HAP-1 (cell line): Measurements from ENCODE around the gene FAM149A.

Experiments used
- DNase-seq, 2 experiments: peaks; one replicate each; pipeline ENCODE4 v3.0.0-alpha.2; 2016 to 2020; ENCODE audit warnings: low spot score in 2 of 2
- H3K27me3 ChIP-seq: fragments of 250-450 bp; sonication (Bioruptor Pico); 2 replicates; pipeline ENCODE4 v1.5.1; 2020; ENCODE audit warnings: low read depth, mild to moderate bottlenecking, moderate library complexity
- H3K36me3 ChIP-seq: fragments of 250-450 bp; sonication (Bioruptor Pico); replicated peaks from 2 replicates; pipeline ENCODE4 v1.5.1; 2020; ENCODE audit warnings: mild to moderate bottlenecking
- H3K4me1 ChIP-seq: fragments of 250-450 bp; sonication (Bioruptor Pico); 2 replicates; pipeline ENCODE4 v1.5.1; 2020; ENCODE audit warnings: mild to moderate bottlenecking
- H3K4me3 ChIP-seq: fragments of 250-450 bp; sonication (Bioruptor Pico); 2 replicates; pipeline ENCODE4 v1.5.1; 2020; ENCODE audit warnings: mild to moderate bottlenecking, moderate library complexity
- H3K9me3 ChIP-seq: fragments of 250-450 bp; sonication (Bioruptor Pico); 2 replicates; pipeline ENCODE4 v1.5.1; 2020; ENCODE audit warnings: mild to moderate bottlenecking, moderate library complexity
- in situ Hi-C: fragments of 300-500 bp; cut with MboI; formaldehyde crosslinking; loops from 3 replicates; pipeline ENCODE4 v1.14.3; 2020; ENCODE audit warnings: low sequenced_read_pairs, inconsistent platforms, mixed read lengths

Gene FAM149A

DNA sequence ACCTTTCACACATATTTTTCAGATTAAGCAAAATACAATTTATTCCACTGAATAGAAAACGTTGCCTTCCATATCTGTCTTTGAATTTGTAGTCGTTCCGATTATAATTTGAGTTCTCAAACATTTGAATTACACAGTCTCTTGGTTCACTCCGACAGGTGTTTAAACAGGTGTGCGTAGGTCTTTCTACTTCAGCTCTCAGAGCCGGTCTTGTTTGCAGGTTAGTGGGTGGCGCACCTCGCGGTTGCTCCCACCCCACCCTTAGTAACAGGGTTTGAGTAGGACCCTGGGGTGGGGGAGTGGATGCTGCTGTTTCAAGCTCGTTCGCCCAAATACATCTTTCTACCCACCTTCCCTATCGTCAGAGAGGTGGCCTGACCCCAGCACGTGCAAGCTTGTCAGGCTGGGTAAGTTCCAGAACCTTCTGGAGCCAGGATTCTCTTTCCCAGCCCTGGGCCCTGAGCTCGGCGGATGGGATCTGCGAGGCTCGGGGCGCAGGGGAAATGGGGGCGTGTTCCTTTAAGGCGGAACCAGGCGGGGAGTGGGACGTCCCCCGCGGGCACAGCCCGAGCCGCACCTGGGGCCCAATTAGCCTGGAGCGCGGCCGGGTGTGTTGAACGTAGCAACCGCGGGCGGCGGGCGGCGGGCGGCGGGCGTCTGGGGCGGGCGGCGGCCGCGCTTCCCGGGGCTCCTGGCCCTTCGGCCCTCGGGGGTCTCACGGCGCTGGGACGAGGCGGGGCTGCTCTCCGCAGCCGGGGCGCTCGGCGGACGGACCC is at the start of gene FAM149A:
TSS of gene FAM149A (plus strand) at position 591 of the 776 bp plus-strand sequence.
- in situ Hi-C loops, result no loop called here
- no peaks in the 10 kb centered on the region for H3K27me3 ChIP-seq
- no peaks in the 10 kb centered on the region for H3K9me3 ChIP-seq
- H3K4me3 ChIP-seq, result peak within 1 kb of the TSS; percentile 40
- H3K36me3 ChIP-seq, result no peaks in the 10 kb centered on the region
- H3K4me1 ChIP-seq, result peaks cover 21% of the 10 kb centered on the region
- peak in 1 of 2 experiments; percentile 75 for DNase-seq

DNA sequence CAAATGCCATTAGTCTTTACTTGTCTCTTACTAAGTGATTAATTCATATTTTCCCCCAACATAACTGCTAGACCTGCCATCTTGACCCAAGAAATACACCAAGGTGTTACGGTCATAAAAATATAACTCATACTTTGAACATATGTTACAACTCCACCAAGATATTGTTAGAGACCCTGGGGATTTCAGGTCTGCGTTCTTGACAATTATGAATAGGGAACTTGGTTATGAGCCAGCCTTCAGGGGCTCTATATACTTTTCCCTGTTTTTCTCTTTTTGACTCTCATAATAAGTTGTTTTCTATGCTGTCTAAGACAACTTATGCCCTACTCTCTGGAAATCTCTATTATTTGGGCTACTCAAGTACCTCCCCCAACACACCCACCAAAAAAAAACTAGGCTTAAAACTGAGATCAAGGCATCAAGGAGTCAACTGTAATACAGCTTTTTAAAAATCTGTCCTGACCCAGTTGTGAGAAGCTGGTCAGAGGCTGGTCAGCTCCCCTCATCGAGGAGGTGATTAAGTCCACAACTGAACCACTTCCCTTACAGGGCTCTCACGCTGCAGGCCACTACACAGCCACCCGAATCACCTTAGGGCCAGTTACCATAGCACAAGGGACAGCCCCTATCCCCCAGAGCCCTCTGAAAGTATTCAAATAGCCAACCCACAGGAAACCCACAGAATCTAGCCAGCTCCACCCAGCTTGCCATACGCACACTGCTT is 46.1 kb upstream of the FAM149A start:
- in situ Hi-C loops, result no loop called here
- H3K9me3 ChIP-seq, result no peaks in the 10 kb centered on the region
- H3K27me3 ChIP-seq, result no peaks in the 10 kb centered on the region
- no peak overlapping the region for H3K4me3 ChIP-seq
- DNase-seq, result no peak
- no peaks in the 10 kb centered on the region for H3K36me3 ChIP-seq
- peaks cover 19% of the 10 kb centered on the region for H3K4me1 ChIP-seq

DNA sequence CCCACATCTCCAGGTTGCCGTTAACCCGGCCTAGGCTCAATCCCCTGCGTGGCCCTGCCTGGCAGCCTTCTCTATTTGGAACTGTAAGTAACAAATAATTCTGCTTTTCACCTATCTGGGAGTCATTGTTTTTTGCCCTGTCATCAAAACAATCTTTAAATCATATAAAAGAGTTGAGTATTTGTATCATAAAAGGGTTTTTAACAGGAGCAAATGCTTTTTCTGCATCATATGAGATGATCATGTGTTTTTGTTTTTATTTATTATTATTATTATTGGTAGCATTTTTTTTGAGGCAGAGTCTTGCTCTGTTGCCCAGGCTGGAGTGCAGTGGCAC is 45.6 kb upstream of the FAM149A start:
- Histone ChIP-seq H3K9me3 (no peaks in the 10 kb centered on the region), H3K27me3 (no peaks in the 10 kb centered on the region), H3K4me1 (peaks cover 19% of the 10 kb centered on the region), H3K36me3 (no peaks in the 10 kb centered on the region), H3K4me3 (no peak overlapping the region)
- no peak for DNase-seq
- in situ Hi-C loops, result no loop called here

DNA sequence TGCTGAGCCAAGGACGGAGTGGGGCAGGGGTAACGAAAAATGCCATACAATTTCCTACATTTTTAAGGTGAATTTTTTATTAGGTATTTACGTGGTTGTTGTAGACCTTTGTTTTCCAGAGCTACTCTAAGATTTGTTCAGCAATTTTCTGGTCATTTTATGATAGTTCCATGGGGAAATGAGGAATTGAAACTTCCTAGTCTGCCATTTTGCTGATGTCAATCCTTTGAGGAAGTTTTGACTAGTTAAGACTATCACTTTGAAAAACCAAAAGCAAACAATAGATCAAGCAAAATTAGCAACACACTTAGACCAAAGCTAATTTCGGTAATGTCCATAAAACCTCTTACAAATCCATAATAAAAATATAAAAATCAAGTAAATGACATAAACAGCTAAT is 42.6 kb upstream of the FAM149A start:
- peaks cover 26% of the 10 kb centered on the region for H3K4me1 ChIP-seq
- in situ Hi-C loops, result no loop called here
- no peaks in the 10 kb centered on the region for H3K9me3 ChIP-seq
- DNase-seq, result no peak
- H3K27me3 ChIP-seq, result no peaks in the 10 kb centered on the region
- no peaks in the 10 kb centered on the region for H3K36me3 ChIP-seq
- H3K4me3 ChIP-seq, result no peak overlapping the region

DNA sequence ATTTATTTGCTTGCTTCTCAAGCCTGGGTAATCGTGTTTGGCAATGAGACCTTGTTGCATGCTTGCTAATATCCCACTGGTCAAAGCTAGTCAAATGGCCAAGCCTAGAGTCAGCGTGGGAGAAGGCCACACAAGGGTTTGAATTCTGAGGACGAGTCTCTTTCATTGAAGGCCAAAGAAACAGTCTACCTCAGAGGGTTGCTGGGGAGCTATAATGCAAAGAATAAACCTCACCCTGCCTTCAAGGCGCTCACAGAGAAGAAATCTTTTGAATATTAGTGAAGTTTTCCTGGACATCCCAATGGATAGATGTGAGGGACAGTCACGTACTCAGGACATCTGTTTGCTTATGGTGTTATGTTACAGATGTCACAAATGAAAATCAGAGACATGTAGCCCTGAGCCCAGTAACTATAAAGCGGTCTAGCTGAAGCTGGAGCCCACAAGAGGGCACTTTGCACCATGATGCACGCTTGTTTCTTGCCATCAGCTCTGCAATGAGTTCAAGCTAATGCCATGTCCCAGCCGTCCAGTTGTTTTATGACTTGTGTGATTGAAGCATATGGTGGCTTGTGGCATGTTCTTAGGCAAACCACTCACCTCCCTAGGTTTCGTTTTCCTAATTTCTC is 36.6 kb upstream of the FAM149A start:
- Histone ChIP-seq H3K9me3 (no peaks in the 10 kb centered on the region), H3K27me3 (0 out of 2 replicates have a peak, but pooled peaks cover 3% of the 10 kb centered on the region), H3K4me3 (no peak overlapping the region), H3K4me1 (peaks cover 12% of the 10 kb centered on the region), H3K36me3 (no peaks in the 10 kb centered on the region)
- peak in 1 of 2 experiments; percentile 32 for DNase-seq
- in situ Hi-C loops, result no loop called here

DNA sequence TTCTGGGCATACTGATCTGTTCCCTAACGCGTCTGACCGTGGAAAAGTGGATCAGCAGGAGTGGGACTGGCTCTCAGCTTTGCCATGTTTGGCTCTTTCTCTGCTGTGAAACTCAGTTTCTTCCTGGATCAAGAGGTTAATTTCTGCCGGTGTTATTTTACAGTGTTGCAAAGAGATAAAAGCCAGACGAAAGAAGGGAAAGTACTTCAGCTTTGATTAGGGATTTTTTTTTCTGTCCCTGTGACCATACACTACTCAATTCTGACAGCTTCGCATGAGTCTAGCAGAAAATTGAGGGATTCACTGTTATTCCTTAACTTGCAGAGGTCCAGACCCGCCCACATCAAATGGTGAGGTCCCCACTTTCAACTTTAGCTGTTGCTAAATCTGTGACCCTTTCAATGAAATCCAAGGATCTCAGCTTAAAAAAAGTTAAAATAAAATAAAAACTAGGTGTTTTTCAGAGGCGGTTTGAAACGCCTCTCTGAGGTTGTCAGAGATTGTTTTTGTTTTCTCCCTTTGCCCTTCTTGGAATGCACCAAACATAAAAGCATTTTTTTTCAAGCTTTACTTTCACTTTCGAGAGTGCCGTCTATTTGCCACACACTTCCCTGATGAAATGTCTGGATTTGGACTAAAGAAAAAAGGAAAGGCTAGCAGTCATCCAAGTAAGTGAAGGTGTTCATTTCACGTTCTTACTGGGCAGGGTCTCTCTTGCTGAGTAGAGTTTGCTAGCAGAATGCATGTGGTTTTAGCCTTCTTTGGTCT is 35.7 kb upstream of the FAM149A start, which contains the start of gene TLR3:
TSS of gene TLR3 (plus strand) at position 576 of the 768 bp plus-strand sequence. CDS start 7,464 bp downstream, outside the sequence.
- Histone ChIP-seq H3K9me3 (no peaks in the 10 kb centered on the region), H3K4me3 (peak within 1 kb of the TSS; percentile 9), H3K27me3 (0 out of 2 replicates have a peak, but pooled peaks cover 3% of the 10 kb centered on the region), H3K4me1 (peaks cover 10% of the 10 kb centered on the region), H3K36me3 (no peaks in the 10 kb centered on the region)
- in situ Hi-C loops, result no loop called here
- DNase-seq, result no peak

DNA sequence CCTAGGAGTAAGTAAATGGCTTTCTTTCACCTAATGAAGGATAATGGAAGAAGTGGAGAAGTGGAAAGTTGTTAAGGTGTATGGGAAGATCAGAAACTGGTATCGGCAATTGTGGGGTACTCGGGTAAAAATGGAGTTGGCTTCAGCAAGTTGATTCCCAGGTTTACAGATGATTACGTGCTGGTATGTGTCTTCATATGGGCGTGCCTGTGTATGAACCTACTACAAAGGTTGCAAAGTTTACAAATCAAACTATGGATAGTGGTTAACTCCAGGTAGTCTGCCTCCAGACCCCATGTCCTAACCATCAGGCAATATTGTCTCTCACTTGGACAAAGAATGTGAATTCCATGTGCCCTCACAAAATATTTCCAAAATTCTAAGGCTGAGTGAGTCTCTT is 34.8 kb upstream of the FAM149A start:
- Histone ChIP-seq H3K4me1 (peaks cover 10% of the 10 kb centered on the region), H3K4me3 (no peak overlapping the region), H3K27me3 (0 out of 2 replicates have a peak, but pooled peaks cover 3% of the 10 kb centered on the region), H3K9me3 (no peaks in the 10 kb centered on the region), H3K36me3 (no peaks in the 10 kb centered on the region)
- no peak for DNase-seq
- in situ Hi-C loops, result no loop called here

DNA sequence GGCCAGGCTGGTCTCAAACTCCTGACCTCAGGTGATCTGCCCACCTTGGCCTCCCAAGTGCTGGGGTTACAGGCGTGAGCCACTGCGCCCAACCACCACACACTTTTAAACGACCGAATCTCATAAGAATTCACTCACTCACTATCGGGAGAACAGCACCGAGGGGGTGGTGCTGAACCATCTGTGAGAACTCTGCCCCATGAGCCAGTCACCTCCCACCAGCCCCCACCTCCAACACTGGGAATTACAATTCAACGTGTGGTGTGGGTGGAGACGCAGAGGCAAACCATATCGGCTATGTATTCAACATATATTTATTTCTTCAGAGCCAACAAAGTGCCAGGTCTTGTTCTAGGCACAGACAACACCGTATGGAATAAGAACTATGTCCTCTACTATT is 32.0 kb upstream of the FAM149A start:
- H3K27me3 ChIP-seq, result 0 out of 2 replicates have a peak, but pooled peaks cover 2% of the 10 kb centered on the region
- DNase-seq, result no peak
- no peaks in the 10 kb centered on the region for H3K9me3 ChIP-seq
- peaks cover 3% of the 10 kb centered on the region; the same call in 1 of the 2 replicates for H3K4me1 ChIP-seq
- in situ Hi-C loops, result no loop called here
- no peak overlapping the region for H3K4me3 ChIP-seq
- H3K36me3 ChIP-seq, result no peaks in the 10 kb centered on the region

DNA sequence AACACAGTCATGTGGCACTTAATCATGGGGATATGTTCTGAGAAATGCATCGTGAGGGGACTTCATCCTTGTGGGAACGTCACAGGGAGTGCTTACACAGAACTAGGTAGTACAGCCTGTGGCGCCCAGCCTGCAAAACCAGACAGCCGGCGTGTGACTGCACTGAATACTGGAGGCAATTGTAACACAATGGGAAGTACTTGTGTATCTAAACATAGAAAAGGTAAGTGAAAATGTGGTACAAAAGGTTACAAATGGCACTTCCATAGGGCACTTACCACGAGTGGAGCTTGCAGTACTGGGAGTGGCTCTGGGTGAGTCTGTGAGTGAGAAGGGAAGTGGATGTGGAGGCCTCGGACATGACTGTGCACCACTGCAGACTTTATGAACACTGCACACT is 30.3 kb upstream of the FAM149A start:
- 0 out of 2 replicates have a peak, but pooled peaks cover 2% of the 10 kb centered on the region for H3K27me3 ChIP-seq
- no peak overlapping the region for H3K4me3 ChIP-seq
- no peaks in the 10 kb centered on the region for H3K36me3 ChIP-seq
- H3K9me3 ChIP-seq, result no peaks in the 10 kb centered on the region
- in situ Hi-C loops, result no loop called here
- H3K4me1 ChIP-seq, result peaks cover 6% of the 10 kb centered on the region; the same call in 1 of the 2 replicates
- DNase-seq, result no peak

DNA sequence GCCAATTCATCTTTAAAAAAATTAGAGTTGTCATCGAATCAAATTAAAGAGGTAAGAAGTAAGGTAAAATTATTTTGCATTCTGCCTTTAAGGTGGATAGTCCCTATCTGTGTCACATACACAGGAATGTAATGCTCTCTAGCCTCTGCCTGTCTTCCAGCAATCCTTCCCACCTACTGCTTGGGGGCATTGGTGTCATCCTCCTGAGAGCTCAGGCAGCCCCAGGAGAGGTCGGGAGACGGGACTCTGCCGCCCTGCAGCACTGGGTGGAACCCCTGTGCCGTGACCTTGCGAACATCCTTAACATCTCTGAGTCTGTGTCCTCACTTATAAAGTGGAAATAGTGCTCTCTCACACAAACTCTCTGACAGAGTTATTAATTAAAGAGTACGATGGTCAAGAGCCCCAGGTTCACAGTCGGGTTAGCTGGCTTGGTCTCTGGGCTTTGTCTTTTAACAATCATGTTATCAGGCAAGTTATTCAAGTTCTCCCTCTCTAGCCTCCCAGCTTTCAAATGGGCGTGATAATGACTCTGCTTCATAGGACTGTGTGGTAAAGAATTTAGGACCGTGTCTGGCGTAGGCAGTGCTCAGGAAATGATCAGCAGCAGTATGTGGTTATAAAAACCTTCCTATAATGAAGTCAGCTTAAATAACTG is 25.4 kb upstream of the FAM149A start:
- H3K27me3 ChIP-seq, result peaks cover 4% of the 10 kb centered on the region; the same call in 1 of the 2 replicates
- no peaks in the 10 kb centered on the region for H3K36me3 ChIP-seq
- 0 out of 2 replicates have a peak, but pooled peaks cover 3% of the 10 kb centered on the region for H3K4me1 ChIP-seq
- no peak overlapping the region for H3K4me3 ChIP-seq
- DNase-seq, result no peak
- H3K9me3 ChIP-seq, result no peaks in the 10 kb centered on the region
- in situ Hi-C loops, result no loop called here

DNA sequence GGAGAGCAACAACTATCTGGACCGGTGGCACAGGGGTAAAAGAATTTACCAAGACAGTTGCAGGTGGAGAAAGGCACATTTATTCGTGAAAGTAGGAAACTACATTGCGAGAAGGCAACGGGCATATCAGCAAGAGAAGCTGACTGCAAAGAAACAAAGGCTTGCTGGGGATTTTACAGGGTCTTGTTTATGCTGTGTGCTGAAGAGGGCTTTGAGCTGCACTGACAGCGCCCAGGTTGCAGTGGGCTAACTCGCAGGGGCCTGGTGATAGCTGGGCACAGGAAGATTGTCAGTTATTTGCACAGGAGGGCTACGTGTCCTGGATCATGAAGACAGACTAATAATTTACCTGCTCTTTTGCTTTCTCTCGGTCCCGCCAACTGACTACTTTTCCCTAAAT is 24.8 kb upstream of the FAM149A start:
- in situ Hi-C loops, result no loop called here
- DNase-seq, result no peak
- peaks cover 4% of the 10 kb centered on the region; the same call in 1 of the 2 replicates for H3K27me3 ChIP-seq
- 0 out of 2 replicates have a peak, but pooled peaks cover 3% of the 10 kb centered on the region for H3K4me1 ChIP-seq
- H3K36me3 ChIP-seq, result no peaks in the 10 kb centered on the region
- H3K4me3 ChIP-seq, result no peak overlapping the region
- no peaks in the 10 kb centered on the region for H3K9me3 ChIP-seq

DNA sequence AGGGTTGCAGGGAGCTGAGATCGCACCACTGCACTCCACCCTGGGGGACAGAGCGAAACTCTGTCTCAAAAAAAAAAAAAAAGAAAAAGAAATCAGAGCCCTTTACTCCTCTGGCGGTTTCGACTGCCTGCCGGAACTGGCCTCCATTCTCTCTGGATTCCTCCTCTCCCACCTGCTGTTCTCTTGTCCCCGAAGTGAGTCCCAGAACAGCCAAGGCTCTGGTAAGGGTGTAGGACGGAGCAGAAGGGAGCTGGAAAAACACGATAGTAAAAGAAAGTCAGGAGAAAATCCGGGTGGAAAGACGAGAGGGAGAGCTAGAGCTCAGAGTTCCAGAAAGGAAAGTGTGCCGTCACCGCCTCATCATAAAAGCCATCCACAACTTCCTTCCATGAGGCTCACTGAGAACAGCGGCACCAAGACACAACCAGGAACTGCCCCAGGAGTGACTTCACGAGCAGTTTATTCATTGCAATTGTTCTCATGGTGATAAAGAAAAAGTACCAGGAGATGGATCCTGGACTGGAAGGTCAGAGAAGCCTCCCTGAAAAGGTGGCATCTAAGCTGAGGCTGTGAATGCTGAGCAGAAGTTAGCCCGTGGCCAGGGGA is 23.2 kb upstream of the FAM149A start:
- H3K4me3 ChIP-seq, result no peak overlapping the region
- no peak for DNase-seq
- in situ Hi-C loops, result no loop called here

More for the DNA sequence above, 23.2 kb upstream of the FAM149A start:
- 0 out of 2 replicates have a peak, but pooled peaks cover 3% of the 10 kb centered on the region for H3K4me1 ChIP-seq
- H3K9me3 ChIP-seq, result no peaks in the 10 kb centered on the region
- peaks cover 2% of the 10 kb centered on the region; the same call in 1 of the 2 replicates for H3K27me3 ChIP-seq
- H3K36me3 ChIP-seq, result no peaks in the 10 kb centered on the region
